Fibroblast of villous mesenchyme (primary cell): ENCODE results near the gene NUCKS1. TPM values are rescaled to one million over a fixed set of nuclear protein-coding genes. Genes with fewer than 3 reads are reported as not detected.
A peak's percentile ranks its signal among the peaks of the same experiment; 100 is the strongest.

Experiments
- DNase-seq: peaks from one replicate; pipeline ENCODE4 v3.0.0-alpha.2; 2010; ENCODE audit warnings: low read depth
- H3K4me3 ChIP-seq: 2 replicates; pipeline ENCODE4 v1.5.1; 2011; ENCODE audit warnings: low read depth, mild to moderate bottlenecking, low read length
- CTCF ChIP-seq: IDR thresholded peaks from 2 replicates; pipeline ENCODE4 v1.5.1; 2012; ENCODE audit warnings: low read depth, mild to moderate bottlenecking, low read length; ENCODE audit not compliant: insufficient read depth
- total RNA-seq: library from RNA; depleted of rRNA; stranded (reverse); fragments of >200 nt; gene quantifications from 2 replicates; pipeline ENCODE4 v1.2.3, GENCODE V29; 2012

Gene NUCKS1
- total RNA-seq, 1 donor: 233 TPM

- peak overlapping the region; percentile 67 for H3K4me3 ChIP-seq
- peak; percentile 85 for DNase-seq
- no peak for TF ChIP-seq CTCF
These were observed 1.4 kb downstream of the NUCKS1 start for GRCh38 chr1:205748403-205749233.

GRCh38 chr1:205746757-205747412 is 3.1 kb downstream of the NUCKS1 start:
- no peak for TF ChIP-seq CTCF
- DNase-seq: peak; percentile 21
- H3K4me3 ChIP-seq: peak overlapping the region; percentile 67

GRCh38 chr1:205744403-205744802 is 5.6 kb downstream of the NUCKS1 start:
- no peak for DNase-seq
- no peak for TF ChIP-seq CTCF
- no peak overlapping the region for H3K4me3 ChIP-seq

- no peak for TF ChIP-seq CTCF
These were observed 6.0 kb downstream of the NUCKS1 start for GRCh38 chr1:205743977-205744376.

GRCh38 chr1:205741681-205742080 is 8.3 kb downstream of the NUCKS1 start:
- no peak overlapping the region for H3K4me3 ChIP-seq
- peak; percentile 18 for DNase-seq
- TF ChIP-seq CTCF: no peak

More at GRCh38 chr1:205743977-205744376, 6.0 kb downstream of the NUCKS1 start:
- DNase-seq: no peak
- no peak overlapping the region for H3K4me3 ChIP-seq

- peak; percentile 94 for DNase-seq
- no peak overlapping the region for H3K4me3 ChIP-seq
- TF ChIP-seq CTCF: peak; percentile 41
These were observed 10.4 kb downstream of the NUCKS1 start for GRCh38 chr1:205739348-205740160.
